HG03558 (cell line): Measurements from ENCODE around the gene SH2D7.
"Not testable (repeated sequence)": the region's sequence is repeated elsewhere in the genome, so short reads cannot be mapped to it uniquely, and the experiment has no call there.

Source experiments
- ATAC-seq: cut with Tn5 transposase; IDR thresholded peaks from one replicate; pipeline ENCODE4 v1.9.1; 2021; ENCODE audit warnings: moderate number of reproducible peaks; ENCODE audit not compliant: unreplicated experiment; ENCODE audit errors: extremely low read depth

SH2D7 gene

DNA sequence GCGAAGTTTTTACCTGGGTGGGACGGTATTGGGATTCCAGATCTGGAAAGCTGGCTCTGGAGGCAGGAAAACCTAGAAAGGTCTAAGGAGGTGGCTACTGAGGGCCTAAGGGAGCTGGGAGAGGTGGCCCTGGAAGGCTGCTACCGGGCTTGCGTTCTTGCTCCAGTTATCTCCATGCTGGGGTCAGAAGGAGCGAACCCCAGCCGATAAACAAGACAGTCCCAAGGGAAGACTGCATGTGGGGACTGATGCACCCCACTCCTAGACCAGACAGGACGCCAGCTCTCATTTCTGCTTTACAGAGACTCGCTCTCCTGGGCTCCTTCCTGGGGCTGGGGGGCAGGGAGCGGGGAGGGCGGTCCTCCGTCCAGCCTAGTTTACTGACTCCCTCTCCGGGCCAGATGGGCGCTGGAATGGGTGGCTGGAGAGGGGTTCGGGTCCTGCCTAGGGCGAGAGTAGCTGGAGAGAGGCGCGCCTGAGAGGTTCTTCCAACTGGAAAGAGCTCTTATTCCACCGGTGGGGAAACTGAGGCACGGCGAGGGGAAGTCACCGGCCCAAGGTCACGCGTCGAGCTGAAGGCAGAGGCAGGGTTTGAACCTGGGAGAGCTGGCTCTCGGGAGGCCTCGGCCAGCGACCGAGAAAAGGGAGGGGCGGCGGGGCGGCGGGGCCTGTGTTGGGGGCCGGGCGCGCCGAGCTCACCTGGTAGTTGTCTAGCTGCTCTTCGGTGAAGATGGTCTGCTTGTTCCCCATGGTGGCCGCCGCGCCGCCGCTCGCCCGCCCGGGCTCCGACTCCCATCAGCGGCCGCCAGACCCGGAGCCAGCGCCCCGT lies 38.3 kb downstream of the SH2D7 start:
- ATAC-seq: no peak

DNA sequence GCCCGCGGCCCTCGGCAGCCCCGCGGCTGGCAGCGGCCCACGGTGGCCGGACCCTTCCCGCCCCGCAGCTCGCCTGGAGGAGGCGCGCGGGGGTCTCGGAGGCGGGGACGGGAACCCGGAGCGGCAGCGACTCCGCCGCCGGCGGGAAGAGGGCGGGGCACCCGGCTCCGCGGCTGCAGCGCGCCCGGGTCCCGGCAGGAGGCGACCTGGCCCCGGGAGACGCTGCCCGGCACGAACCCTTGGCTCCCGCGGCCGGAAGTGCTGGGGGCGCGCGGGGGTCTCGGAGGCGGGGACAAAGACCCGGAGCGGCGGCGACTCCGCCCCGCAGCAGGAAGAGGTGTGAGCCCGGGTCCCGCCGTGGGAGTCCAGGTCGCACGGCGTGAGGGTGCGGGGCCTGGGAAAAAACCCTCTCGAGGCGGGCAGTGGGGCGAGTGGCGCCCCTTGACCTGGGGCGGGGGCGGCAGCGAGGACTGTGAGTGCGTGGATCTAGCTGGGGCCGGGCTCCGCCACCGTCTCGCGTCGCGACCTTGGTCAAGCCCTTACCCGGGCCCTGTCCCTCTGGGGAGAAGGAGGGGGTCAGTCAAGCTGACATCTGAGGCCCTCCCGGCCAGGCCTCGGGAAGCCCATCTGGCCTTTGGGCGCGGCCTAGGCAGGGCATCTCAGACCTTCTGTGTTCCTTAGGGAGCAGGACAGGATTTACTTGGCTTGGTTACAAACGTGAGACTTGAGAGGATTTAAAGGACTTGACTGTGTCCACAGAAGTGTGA lies 39.1 kb downstream of the SH2D7 start, which contains the start of gene CIB2:
Gene CIB2 (minus strand): TSS at position 151 of the 767 bp plus-strand sequence. CDS start 230 bp downstream, outside the sequence.
- no peak for ATAC-seq

DNA sequence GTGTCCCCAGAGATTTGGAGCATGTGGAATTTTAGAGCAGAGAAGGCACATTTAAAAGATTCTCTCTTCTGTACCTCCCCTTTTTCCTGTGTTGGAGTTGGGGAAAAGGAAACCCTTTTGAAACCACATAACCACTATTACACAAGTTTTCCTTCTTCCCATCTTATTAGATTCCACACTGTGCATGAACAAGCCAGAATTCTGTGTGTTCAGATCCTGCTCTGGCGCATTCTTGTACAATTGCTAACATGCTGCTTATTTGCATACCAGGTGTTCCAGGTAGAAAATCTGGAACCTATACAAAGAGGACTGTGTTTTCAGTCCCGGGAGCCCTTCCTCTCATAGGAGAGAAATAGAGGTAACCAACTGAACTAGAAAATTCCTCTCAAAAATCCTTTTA lies 41.4 kb downstream of the SH2D7 start:
- ATAC-seq: no peak

DNA sequence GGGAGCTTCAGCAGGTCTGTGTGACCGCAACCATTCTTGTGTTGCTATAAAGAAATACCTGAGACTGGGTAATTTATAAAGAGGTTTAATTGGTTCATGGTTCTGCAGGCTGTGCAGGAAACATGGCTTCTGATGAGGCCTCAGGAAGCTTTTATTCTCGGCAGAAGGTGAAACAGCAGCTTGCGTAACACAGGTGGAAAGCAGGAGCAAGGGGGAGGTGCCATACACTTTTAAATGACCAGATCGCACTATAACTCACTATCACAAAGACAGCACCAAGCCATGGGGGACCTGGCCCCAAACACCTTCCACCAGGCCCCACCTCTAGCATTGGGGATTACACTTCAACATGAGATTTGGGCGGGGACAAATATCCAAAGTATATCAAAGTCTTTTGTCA lies 47.2 kb downstream of the SH2D7 start:
- no peak for ATAC-seq

DNA sequence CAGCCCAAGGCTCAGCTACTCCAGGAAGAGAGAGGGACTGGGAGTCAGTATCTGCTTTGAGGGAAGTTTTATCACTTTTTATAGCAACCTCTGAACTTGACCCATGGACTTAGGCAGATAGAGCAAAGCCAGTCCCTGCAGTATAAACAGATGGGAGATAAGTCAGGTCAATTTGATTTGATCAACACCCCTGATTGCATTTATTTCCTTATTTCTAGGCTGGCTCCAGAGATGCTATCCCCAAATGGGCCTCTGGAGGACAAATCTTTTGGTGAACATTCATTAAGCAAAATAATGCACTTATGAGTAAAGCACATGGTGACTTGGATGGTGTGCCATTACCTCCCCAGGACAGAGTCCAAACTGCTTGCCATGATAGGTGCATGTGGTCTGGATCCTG lies 47.9 kb downstream of the SH2D7 start:
- ATAC-seq: no peak

DNA sequence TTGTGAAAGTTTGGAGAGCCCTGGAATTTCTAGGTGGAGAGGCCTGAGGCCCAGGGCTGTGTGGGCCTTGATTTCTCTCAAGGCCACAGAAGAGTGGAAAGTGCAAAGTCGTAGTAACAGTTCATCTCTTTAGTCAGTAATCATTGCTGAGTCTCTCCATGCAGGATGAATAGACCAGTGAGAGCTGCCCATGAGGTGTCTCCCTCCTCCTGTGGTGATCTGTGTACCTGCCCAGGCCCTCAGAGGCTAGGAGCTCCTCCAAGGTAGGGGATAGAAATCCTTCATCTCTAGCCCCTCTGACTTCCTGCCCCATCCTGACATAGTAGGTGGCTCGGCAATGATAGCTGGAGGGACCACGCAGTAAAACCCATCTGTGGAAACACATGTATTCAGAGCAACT lies 50.0 kb downstream of the SH2D7 start:
- ATAC-seq: no peak

DNA sequence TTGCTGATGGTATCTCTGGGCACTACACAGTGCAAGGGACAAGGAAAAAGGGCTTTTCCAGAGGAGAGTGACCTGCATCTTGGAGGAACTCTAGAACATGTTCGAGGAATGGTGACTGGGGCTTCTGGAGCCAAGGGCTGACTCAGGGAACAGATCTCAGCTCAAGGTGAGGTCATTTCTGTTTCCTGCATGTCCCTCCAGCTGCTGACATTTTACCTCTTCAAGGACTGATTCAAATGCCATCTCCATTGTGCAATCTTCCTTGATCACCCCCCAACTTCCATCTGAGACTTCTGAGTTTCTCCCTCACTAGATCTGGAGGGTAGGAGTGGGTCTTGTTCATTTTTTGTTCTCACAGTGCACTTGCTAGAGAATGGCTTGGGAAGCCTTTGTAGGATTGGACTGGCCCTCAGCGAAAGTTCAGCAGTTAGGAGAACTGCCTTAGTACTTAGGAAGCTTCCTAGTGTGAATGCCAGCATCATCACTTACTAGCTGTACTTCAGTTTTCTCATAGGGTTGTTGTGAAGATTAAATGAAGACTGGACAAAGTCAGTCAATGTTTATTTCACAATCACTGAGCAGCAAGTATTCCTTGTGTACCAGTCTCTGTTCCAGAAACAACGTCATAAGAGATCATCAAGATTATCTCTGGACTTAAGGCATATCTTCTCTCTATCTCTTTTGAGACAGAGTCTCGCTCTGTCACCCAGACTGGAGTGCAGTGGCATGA lies 54.2 kb downstream of the SH2D7 start:
- ATAC-seq: no peak

DNA sequence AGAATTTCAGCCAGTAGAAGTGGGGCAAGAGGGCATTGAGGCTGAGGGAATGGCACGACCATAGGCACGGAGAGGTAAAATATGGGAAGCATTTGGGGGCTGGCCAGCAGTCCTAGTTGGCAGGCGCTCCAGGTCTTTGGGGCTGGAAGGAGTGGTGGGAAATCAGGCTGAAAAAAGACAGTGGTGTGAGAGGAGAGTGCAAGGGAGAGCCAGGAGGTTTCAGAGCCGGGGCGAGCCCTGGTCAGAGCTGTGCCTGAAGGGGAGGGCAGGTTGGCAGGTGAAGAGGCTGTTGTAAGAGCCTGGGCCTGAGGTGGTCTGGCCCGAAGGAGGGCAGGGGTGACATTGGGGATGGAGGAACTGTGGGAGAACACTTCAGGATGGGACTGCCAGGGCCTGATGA lies 55.2 kb downstream of the SH2D7 start:
- no peak for ATAC-seq

DNA sequence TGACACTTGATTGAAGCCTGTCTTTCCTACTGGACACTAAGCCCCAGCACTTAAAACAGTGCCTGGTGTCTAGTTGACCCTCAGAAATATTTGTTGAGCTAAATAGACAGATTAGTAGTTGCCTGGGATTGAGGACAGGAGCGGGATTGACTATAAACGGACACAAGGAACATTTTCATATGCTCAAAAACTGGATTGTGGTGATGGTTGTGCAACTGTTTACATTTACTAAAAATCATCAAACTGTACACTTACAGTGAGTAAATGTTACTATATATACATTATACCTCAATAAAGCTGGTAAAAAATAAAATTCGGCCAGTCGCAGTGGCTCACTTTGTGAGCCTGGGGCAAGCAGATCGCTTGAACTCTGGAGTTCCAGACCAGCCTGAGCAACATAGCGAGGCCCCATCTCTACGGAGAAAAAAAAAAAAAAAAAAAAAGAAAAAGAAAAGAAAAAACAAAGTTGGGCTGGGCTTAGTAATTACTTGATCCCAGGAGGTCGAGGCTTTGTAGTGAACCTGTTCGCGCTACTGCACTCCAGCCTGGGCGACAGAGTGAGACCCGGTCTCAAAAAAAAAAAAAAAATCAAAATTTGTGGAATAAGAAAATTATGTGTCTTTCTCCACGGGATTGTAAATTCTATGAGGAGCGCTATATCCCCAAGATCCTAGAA lies 56.2 kb downstream of the SH2D7 start:
- no peak for ATAC-seq

DNA sequence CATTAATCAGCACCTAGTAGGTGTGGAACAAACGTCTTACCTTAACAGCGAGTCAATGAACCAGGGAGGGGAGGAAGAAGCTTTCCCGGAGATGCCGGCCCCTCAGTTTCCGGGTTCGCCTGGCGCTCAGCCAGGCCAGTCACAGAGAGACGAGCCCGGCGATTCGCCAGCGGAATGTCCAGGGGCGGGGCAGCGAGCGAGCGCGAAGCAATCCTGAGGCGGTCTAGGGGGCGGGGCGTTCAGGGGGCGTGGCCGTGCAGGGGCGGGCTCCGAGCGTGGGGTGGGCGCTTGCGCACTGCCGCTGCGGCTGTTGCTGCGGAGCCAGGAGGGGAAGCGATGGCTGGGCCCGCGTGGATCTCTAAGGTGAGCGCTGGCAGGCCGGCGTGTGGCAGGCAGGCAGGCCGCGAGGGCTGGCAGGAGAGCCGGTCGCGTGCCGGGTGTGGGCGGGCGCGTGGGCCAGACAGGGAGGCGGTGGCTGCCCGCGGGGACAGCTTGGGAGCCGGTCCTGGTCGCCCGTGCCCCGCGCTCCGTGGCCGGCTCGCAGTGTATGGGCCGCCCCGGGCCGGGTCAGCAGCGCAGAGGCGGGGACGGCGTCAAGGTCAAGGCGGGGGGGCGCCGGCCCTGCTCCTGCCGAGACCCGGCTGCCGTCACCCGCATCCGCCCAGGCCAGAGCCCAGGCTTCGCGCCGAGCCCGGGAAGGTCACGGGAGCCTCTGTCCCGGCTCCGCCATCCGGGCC lies 56.9 kb downstream of the SH2D7 start, which contains the start of gene IDH3A:
Gene IDH3A (plus strand): TSS at position 295 of the 737 bp plus-strand sequence. CDS start 42 bp downstream, at position 337.
- ATAC-seq: peak; percentile 38

DNA sequence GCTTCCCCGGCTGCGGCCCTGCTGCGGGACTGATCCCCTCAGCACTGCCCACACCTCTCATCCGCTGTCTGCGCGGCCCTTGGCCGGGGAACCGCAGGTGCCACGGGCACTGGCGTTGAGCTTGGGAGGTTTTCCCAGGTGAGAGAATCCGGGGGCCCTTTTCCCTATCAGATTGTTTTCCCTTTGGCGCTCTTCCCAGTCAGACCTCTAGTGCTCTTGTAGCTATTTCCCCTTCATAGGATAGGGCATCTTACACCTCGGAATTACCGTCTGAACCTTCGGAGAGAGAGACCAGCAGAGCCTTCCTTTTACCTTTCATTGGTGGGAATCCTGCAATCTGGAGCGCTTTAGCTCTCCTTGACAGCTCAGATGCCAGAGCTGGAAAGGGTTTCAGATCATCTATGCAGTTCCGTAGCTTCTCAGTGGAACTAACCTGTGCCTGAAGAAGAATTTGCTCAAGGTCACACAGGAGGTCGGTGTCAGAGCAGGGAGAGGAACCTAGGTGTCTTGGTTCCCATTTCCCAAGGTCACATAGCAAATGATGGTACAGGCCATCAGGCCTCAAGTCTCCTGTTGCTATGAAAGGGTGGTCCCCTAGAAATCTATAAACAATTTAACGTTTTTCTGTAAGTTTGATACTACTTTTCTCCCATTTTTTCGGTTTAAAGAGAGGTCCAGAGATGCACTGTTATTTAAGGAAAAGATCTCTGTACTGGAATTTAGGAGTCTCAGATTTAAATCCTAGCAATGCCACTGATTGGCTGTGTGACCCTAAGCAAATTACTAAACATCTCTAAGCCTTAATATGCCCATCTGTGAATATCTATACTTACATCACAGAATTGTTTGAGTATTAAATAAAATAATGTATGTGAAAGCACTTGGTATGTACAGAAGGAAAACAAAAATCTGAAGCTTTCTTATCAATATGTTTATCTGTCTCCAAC lies 57.7 kb downstream of the SH2D7 start:
- ATAC-seq: no peak

DNA sequence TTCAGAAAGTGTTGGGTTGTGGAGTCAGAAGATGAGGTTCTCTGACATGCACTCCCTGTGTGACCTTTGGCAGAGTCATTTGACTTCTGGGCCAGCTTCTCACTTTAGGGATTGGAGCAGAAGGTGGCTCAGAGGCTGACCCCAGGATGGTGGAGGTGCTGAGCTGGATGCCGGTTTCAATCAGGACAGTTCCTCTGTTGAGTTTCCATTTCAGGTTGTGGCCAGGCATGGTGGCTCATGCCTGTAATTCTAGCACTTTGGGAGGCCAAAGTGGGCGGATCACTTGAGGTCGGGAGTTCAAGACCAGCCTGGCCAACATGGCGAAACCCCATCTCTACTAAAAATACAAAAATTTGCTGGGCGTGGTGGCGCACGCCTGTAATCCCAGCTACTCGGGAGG lies 58.7 kb downstream of the SH2D7 start:
- ATAC-seq: not testable (repeated sequence)
